Fibroblast of lung (primary cell): ENCODE data around the gene TPT1. TPM values are rescaled to one million over a fixed set of nuclear protein-coding genes. Genes with fewer than 3 reads are reported as not detected.
"Not testable (repeated sequence)": the region's sequence is repeated elsewhere in the genome, so short reads cannot be mapped to it uniquely, and the experiment has no call there.

Experiments used
- DNase-seq, 2 donors: peaks; one replicate each; pipeline versions ENCODE4 v3.0.0 to v3.0.0-alpha.2; 2010; ENCODE audit warnings: low read depth in 2 of 2
- H2AFZ ChIP-seq: 2 replicates; pipeline ENCODE4 v1.5.1; 2012; ENCODE audit warnings: low read length, control low read depth, inconsistent platforms
- H3K27ac ChIP-seq: 2 replicates; pipeline ENCODE4 v1.5.1; 2011; ENCODE audit warnings: low read length, control low read depth; ENCODE audit not compliant: insufficient read depth
- H3K27me3 ChIP-seq: 2 replicates; pipeline ENCODE4 v1.5.1; 2011; ENCODE audit warnings: mild to moderate bottlenecking, low read length; ENCODE audit not compliant: control insufficient read depth, insufficient read depth
- H3K36me3 ChIP-seq: 2 replicates; pipeline ENCODE4 v1.5.1; 2011; ENCODE audit warnings: low read length; ENCODE audit not compliant: control insufficient read depth, insufficient read depth
- H3K4me1 ChIP-seq: 2 replicates; pipeline ENCODE4 v1.5.1; 2011; ENCODE audit warnings: low read length; ENCODE audit not compliant: control insufficient read depth, insufficient read depth; ENCODE audit errors: extremely low read depth
- H3K4me2 ChIP-seq: 2 replicates; pipeline ENCODE4 v1.5.1; 2011; ENCODE audit warnings: low read length, control low read depth; ENCODE audit not compliant: insufficient read depth; ENCODE audit errors: extremely low read depth
- H3K4me3 ChIP-seq, 4 experiments: fragments of 200-600 bp in 1 of 4; sonication (generic) in 1 of 4; replicated peaks in 1 of 4; 2 replicates each; pipeline ENCODE4 v1.5.1; 2011 to 2016; ENCODE audit warnings: low read length in 4 of 4, low read depth in 3 of 4, mild to moderate bottlenecking in 3 of 4, control low read depth in 2 of 4, inconsistent platforms in 1 of 4, mixed read lengths in 1 of 4; ENCODE audit not compliant: insufficient read depth in 1 of 4; ENCODE audit errors: control extremely low read depth in 1 of 4
- H3K79me2 ChIP-seq: 2 replicates; pipeline ENCODE4 v1.5.1; 2012; ENCODE audit warnings: mild to moderate bottlenecking, low read length, inconsistent platforms; ENCODE audit not compliant: control insufficient read depth, insufficient read depth
- H3K9ac ChIP-seq: 2 replicates; pipeline ENCODE4 v1.5.1; 2011; ENCODE audit warnings: mild to moderate bottlenecking, low read length, control low read depth; ENCODE audit not compliant: insufficient read depth
- H3K9me3 ChIP-seq: 2 replicates; pipeline ENCODE4 v1.5.1; 2012; ENCODE audit warnings: low read depth, low read length; ENCODE audit not compliant: control insufficient read depth, insufficient read depth
- H4K20me1 ChIP-seq: 2 replicates; pipeline ENCODE4 v1.5.1; 2011; ENCODE audit warnings: low read length; ENCODE audit not compliant: control insufficient read depth, insufficient read depth; ENCODE audit errors: extremely low read depth
- EZH2 ChIP-seq: IDR thresholded peaks from 2 replicates; pipeline ENCODE4 v1.5.1; 2012; ENCODE audit warnings: low read length, control low read depth, mild to moderate bottlenecking; ENCODE audit errors: missing control alignments
- polyA plus RNA-seq, 2 donors: library from polyadenylated mRNA; depleted of rRNA in 1 of 2; stranded (reverse) in 1 of 2; unstranded in 1 of 2; fragments of >200 nt; gene quantifications; 2 replicates each; pipeline ENCODE4 v1.2.1, GENCODE V29; 2011 to 2012; ENCODE audit warnings: missing spikeins in 1 of 2
- total RNA-seq: library from RNA; depleted of rRNA; stranded (reverse); fragments of >200 nt; gene quantifications from 2 replicates; pipeline ENCODE4 v1.2.1, GENCODE V29; 2014
- TF ChIP-seq, protein P1 (sequence below), 2 donors: IDR thresholded peaks in 1 of 2; conservative IDR thresholded peaks in 1 of 2; 1 replicate in 1 of 2; 2 replicates in 1 of 2; pipeline ENCODE4 v1.5.1; 2011 to 2012; ENCODE audit warnings: low read length in 2 of 2, control low read depth in 1 of 2, inconsistent platforms in 1 of 2, low read depth in 1 of 2, mild to moderate bottlenecking in 1 of 2

TPT1 gene
- total and polyA plus RNA-seq, 2 donors (not counting 1 experiment from before 2014, with no cell fraction given) = 2,237 to 5,502 TPM

DNA sequence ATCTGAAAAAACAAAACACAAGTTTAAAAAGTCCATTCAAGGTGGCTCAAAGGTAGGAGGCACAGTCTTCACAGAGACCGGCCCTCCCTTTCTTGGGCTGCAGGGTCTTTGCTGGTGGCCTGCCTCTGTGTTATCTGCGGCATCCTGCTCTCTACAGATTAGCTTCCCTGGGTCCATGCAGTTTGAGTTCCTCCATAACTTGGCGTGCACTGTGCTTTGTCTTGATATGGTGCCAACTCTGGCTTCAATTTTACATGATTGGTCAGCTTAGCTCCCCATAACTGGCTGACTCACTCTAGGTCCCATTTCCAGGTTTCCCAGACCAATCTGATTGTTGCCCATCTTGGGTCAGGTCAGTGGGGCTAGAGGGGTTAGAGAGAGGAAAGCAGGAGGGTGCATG is 41.8 kb downstream of the TPT1 start:
- no peaks in the 10 kb centered on the region for H3K9me3 ChIP-seq
- H4K20me1 ChIP-seq = no peaks in the 10 kb centered on the region
- no peak overlapping the region for H3K27ac ChIP-seq
- H3K4me2 ChIP-seq = peak overlapping the region; percentile 19
- peak; percentile 38 to 39 for DNase-seq
- no peaks in the 10 kb centered on the region for H3K36me3 ChIP-seq
- peaks cover 4% of the 10 kb centered on the region for H3K4me1 ChIP-seq
- no peak overlapping the region for H2AFZ ChIP-seq
- TF ChIP-seq, protein P1, sequence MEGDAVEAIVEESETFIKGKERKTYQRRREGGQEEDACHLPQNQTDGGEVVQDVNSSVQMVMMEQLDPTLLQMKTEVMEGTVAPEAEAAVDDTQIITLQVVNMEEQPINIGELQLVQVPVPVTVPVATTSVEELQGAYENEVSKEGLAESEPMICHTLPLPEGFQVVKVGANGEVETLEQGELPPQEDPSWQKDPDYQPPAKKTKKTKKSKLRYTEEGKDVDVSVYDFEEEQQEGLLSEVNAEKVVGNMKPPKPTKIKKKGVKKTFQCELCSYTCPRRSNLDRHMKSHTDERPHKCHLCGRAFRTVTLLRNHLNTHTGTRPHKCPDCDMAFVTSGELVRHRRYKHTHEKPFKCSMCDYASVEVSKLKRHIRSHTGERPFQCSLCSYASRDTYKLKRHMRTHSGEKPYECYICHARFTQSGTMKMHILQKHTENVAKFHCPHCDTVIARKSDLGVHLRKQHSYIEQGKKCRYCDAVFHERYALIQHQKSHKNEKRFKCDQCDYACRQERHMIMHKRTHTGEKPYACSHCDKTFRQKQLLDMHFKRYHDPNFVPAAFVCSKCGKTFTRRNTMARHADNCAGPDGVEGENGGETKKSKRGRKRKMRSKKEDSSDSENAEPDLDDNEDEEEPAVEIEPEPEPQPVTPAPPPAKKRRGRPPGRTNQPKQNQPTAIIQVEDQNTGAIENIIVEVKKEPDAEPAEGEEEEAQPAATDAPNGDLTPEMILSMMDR (conservative IDR thresholded peaks at IDR 0.05 in 1 of 2, IDR thresholded peaks at IDR 0.05 in 1 of 2; ENCODE audit: low read depth in 1 of 2, low read length in 2 of 2) = no peak
- TF ChIP-seq EZH2 = no peak
- H3K4me3 ChIP-seq = no peak overlapping the region
- no peak overlapping the region for H3K9ac ChIP-seq
- no peaks in the 10 kb centered on the region for H3K27me3 ChIP-seq
- no peaks in the 10 kb centered on the region for H3K79me2 ChIP-seq

- not testable (repeated sequence) for H3K79me2 ChIP-seq, H3K27me3 ChIP-seq, H3K4me3 ChIP-seq, H3K4me1 ChIP-seq, H3K9ac ChIP-seq, DNase-seq, H3K4me2 ChIP-seq, H3K9me3 ChIP-seq, H4K20me1 ChIP-seq, H3K27ac ChIP-seq, H3K36me3 ChIP-seq, H2AFZ ChIP-seq
These were observed 42.4 kb downstream of the TPT1 start for GRCh38 chr13:45298550-45298949.

- no peaks in the 10 kb centered on the region for H3K27me3 ChIP-seq
- DNase-seq = no peak
- H3K79me2 ChIP-seq = no peaks in the 10 kb centered on the region
- H3K36me3 ChIP-seq = no peaks in the 10 kb centered on the region
- H3K4me3 ChIP-seq = no peak overlapping the region
- H3K9ac ChIP-seq = no peak overlapping the region
- no peaks in the 10 kb centered on the region for H3K9me3 ChIP-seq
- no peak overlapping the region for H3K4me2 ChIP-seq
- H3K4me1 ChIP-seq = peaks cover 4% of the 10 kb centered on the region
- no peaks in the 10 kb centered on the region for H4K20me1 ChIP-seq
- no peak overlapping the region for H3K27ac ChIP-seq
- H2AFZ ChIP-seq = no peak overlapping the region
- TF ChIP-seq EZH2 = no peak
- TF ChIP-seq, protein P1 (conservative IDR thresholded peaks at IDR 0.05 in 1 of 2, IDR thresholded peaks at IDR 0.05 in 1 of 2; ENCODE audit: low read depth in 1 of 2, low read length in 2 of 2) = no peak
These were observed 42.8 kb downstream of the TPT1 start for GRCh38 chr13:45298206-45298505.
